NCI-H446 (cell line): Measurements from ENCODE around the gene HOXD11.
A peak's percentile ranks its signal among the peaks of the same experiment; 100 is the strongest.

Experiments used
- DNase-seq, 2 experiments: peaks; one replicate each; lab custom pipeline; 2025; lab: John Stamatoyannopoulos, UW

The HOXD11 gene

GRCh38 chr2:176081376-176081836 lies 25.7 kb upstream of the HOXD11 start:
- no peak for DNase-seq

GRCh38 chr2:176081837-176082524 lies 25.1 kb upstream of the HOXD11 start:
- DNase-seq = no peak

GRCh38 chr2:176082525-176082823 lies 24.6 kb upstream of the HOXD11 start:
- no peak for DNase-seq

GRCh38 chr2:176082824-176083751 lies 24.0 kb upstream of the HOXD11 start:
- DNase-seq = no peak

GRCh38 chr2:176083796-176084261 lies 23.3 kb upstream of the HOXD11 start, which contains the start of gene EVX2:
EVX2 (minus strand) TSS chr2:176083962; CDS start chr2:176083776, 186 bp downstream.
- DNase-seq = no peak

- DNase-seq = no peak
Measured at GRCh38 chr2:176084611-176085119, 22.4 kb upstream of the HOXD11 start.

GRCh38 chr2:176085120-176085788 lies 21.8 kb upstream of the HOXD11 start:
- no peak for DNase-seq

- peak in 1 of 2 experiments; percentile 31 for DNase-seq
Measured at GRCh38 chr2:176085861-176086771, 21.0 kb upstream of the HOXD11 start.

GRCh38 chr2:176087330-176088047 lies 19.6 kb upstream of the HOXD11 start:
- no peak for DNase-seq

GRCh38 chr2:176088048-176088936 lies 18.8 kb upstream of the HOXD11 start:
- DNase-seq = peak; percentile 35 to 61

GRCh38 chr2:176088937-176089842 lies 17.9 kb upstream of the HOXD11 start:
- DNase-seq = no peak

- DNase-seq = no peak
Measured at GRCh38 chr2:176089843-176090395, 17.2 kb upstream of the HOXD11 start.

- no peak for DNase-seq
Measured at GRCh38 chr2:176090862-176091261, 16.2 kb upstream of the HOXD11 start.

- no peak for DNase-seq
Measured at GRCh38 chr2:176091329-176092258, 15.5 kb upstream of the HOXD11 start.

GRCh38 chr2:176092270-176093144 lies 14.6 kb upstream of the HOXD11 start, which contains the start of gene HOXD13:
HOXD13 (plus strand) TSS chr2:176092721; CDS start chr2:176092891, 170 bp downstream.
- DNase-seq = no peak
